WTC11 (cell line): ENCODE data around the gene LPP. TPM values are rescaled to one million over a fixed set of nuclear protein-coding genes. Genes with fewer than 3 reads are reported as not detected.

Experiments
- ATAC-seq: fragments of 200-7000 bp; cut with Tn5 transposase; 2 replicates; pipeline ENCODE4 v1.10.0; 2021; ENCODE audit warnings: mild to moderate bottlenecking, moderate library complexity
- CTCF ChIA-PET: fragments of 300-600 bp; sonication (Branson Sonifier 250); formaldehyde crosslinking; loops from one replicate; lab custom pipeline; 2021; ENCODE audit warnings: antibody characterized with exemption; lab: Charles Lee
- POLR2A ChIA-PET: fragments of 350-600 bp; sonication (Branson Sonifier 250); formaldehyde crosslinking; loops from one replicate; lab custom pipeline; 2021; ENCODE audit warnings: antibody characterized with exemption; lab: Charles Lee
- DNase-seq: peaks from one replicate; pipeline ENCODE4 v3.0.0; 2021; ENCODE audit warnings: low spot score
- H3K27ac Mint-ChIP-seq: 2 replicates; pipeline ENCODE4 v1.8.0; 2021; ENCODE audit warnings: mixed read lengths
- H3K27me3 Mint-ChIP-seq: 2 replicates; pipeline ENCODE4 v1.8.0; 2021; ENCODE audit warnings: low read depth, mild to moderate bottlenecking, moderate library complexity, mixed read lengths
- H3K36me3 Mint-ChIP-seq: 2 replicates; pipeline ENCODE4 v1.8.0; 2021; ENCODE audit warnings: mixed read lengths
- H3K4me1 Mint-ChIP-seq: 2 replicates; pipeline ENCODE4 v1.8.0; 2022; ENCODE audit warnings: mixed read lengths
- H3K4me3 Mint-ChIP-seq: 2 replicates; pipeline ENCODE4 v1.8.0; 2021; ENCODE audit warnings: mild to moderate bottlenecking, moderate library complexity, mixed read lengths
- H3K9me3 Mint-ChIP-seq: 2 replicates; pipeline ENCODE4 v1.8.0; 2021; ENCODE audit warnings: mixed read lengths
- CREB1 ChIP-seq: sonication (generic); formaldehyde crosslinking; IDR thresholded peaks from 2 replicates; pipeline ENCODE4 v1.8.0; 2023; ENCODE audit warnings: mild to moderate bottlenecking, missing genetic modification reagents
- EMX1 ChIP-seq: fragments of 250-450 bp; sonication (Bioruptor Pico); IDR thresholded peaks from 2 replicates; pipeline ENCODE4 v1.8.0; 2021; ENCODE audit warnings: mild to moderate bottlenecking
- ETV6 ChIP-seq: sonication (generic); formaldehyde crosslinking; IDR thresholded peaks from 2 replicates; pipeline ENCODE4 v1.8.1; 2022; ENCODE audit warnings: mild to moderate bottlenecking, missing genetic modification reagents
- FOXK1 ChIP-seq: sonication (generic); formaldehyde crosslinking; IDR thresholded peaks from 2 replicates; pipeline ENCODE4 v1.8.0; 2022; ENCODE audit warnings: mild to moderate bottlenecking, moderate library complexity, missing genetic modification reagents
- GRHL2 ChIP-seq: fragments of 250-450 bp; sonication (Bioruptor Pico); IDR thresholded peaks from 2 replicates; pipeline ENCODE4 v1.8.0; 2022; ENCODE audit warnings: mild to moderate bottlenecking, moderate library complexity; ENCODE audit not compliant: insufficient replicate concordance, severe bottlenecking
- KAT7 ChIP-seq: sonication (generic); formaldehyde crosslinking; IDR thresholded peaks from 2 replicates; pipeline ENCODE4 v1.8.1; 2023; ENCODE audit warnings: missing genetic modification reagents, mild to moderate bottlenecking, borderline replicate concordance
- NFYB ChIP-seq: sonication (generic); formaldehyde crosslinking; conservative IDR thresholded peaks from 2 replicates; pipeline ENCODE4 v1.8.0; 2022; ENCODE audit warnings: low read depth, missing genetic modification reagents
- SP1 ChIP-seq: sonication (generic); formaldehyde crosslinking; conservative IDR thresholded peaks from 2 replicates; pipeline ENCODE4 v1.8.1; 2022; ENCODE audit warnings: missing genetic modification reagents
- TCF7 ChIP-seq: sonication (generic); formaldehyde crosslinking; IDR thresholded peaks from 2 replicates; pipeline ENCODE4 v1.8.0; 2022; ENCODE audit warnings: mild to moderate bottlenecking, low read depth, missing genetic modification reagents, moderate library complexity
- ZBTB21 ChIP-seq: sonication (generic); formaldehyde crosslinking; IDR thresholded peaks from 2 replicates; pipeline ENCODE4 v1.8.1; 2023; ENCODE audit warnings: mild to moderate bottlenecking, missing genetic modification reagents, borderline replicate concordance
- ZNF232 ChIP-seq: sonication (generic); formaldehyde crosslinking; IDR thresholded peaks from 2 replicates; pipeline ENCODE4 v1.8.0; 2022; ENCODE audit warnings: mild to moderate bottlenecking, missing genetic modification reagents
- ZNF317 ChIP-seq: sonication (generic); formaldehyde crosslinking; IDR thresholded peaks from 2 replicates; pipeline ENCODE4 v1.8.1; 2023; ENCODE audit warnings: low read depth, mild to moderate bottlenecking, moderate library complexity, missing genetic modification reagents, borderline replicate concordance
- ZNF671 ChIP-seq: fragments of 250-450 bp; sonication (Bioruptor Pico); IDR thresholded peaks from 2 replicates; pipeline ENCODE4 v1.8.0; 2021; ENCODE audit warnings: mild to moderate bottlenecking
- total RNA-seq: library from RNA; stranded (reverse); gene quantifications from 3 replicates; pipeline ENCODE4 v1.2.3, GENCODE V29; 2021
- TF ChIP-seq, protein P1 (sequence below): sonication (generic); formaldehyde crosslinking; IDR thresholded peaks from 2 replicates; pipeline ENCODE4 v1.8.0; 2023; ENCODE audit warnings: mild to moderate bottlenecking, missing genetic modification reagents
- TF ChIP-seq, protein P2 (sequence below): sonication (generic); formaldehyde crosslinking; IDR thresholded peaks from 2 replicates; pipeline ENCODE4 v1.8.1; 2023; ENCODE audit warnings: mild to moderate bottlenecking, missing genetic modification reagents, moderate library complexity
- TF ChIP-seq, protein P3 (sequence below): sonication (generic); formaldehyde crosslinking; IDR thresholded peaks from 2 replicates; pipeline ENCODE4 v1.8.0; 2022; ENCODE audit warnings: mild to moderate bottlenecking, missing genetic modification reagents
- TF ChIP-seq, protein P4 (sequence below): fragments of 250-450 bp; sonication (Bioruptor Pico); IDR thresholded peaks from 2 replicates; pipeline ENCODE4 v1.9.0; 2021; ENCODE audit warnings: moderate library complexity, mild to moderate bottlenecking, inconsistent platforms, borderline replicate concordance
- TF ChIP-seq, protein P5 (sequence below): sonication (generic); formaldehyde crosslinking; IDR thresholded peaks from 2 replicates; pipeline ENCODE4 v1.8.0; 2022; ENCODE audit warnings: mild to moderate bottlenecking, missing genetic modification reagents
- TF ChIP-seq, protein P6 (sequence below): sonication (generic); formaldehyde crosslinking; conservative IDR thresholded peaks from 2 replicates; pipeline ENCODE4 v1.8.1; 2023; ENCODE audit warnings: mild to moderate bottlenecking, low read depth, missing genetic modification reagents, moderate library complexity
- TF ChIP-seq, protein P7 (sequence below): sonication (generic); formaldehyde crosslinking; IDR thresholded peaks from 2 replicates; pipeline ENCODE4 v1.8.1; 2023; ENCODE audit warnings: mild to moderate bottlenecking, moderate library complexity, missing genetic modification reagents

LPP gene
- total RNA-seq, 1 experiment from 2014 or later = 49.6 TPM

DNA sequence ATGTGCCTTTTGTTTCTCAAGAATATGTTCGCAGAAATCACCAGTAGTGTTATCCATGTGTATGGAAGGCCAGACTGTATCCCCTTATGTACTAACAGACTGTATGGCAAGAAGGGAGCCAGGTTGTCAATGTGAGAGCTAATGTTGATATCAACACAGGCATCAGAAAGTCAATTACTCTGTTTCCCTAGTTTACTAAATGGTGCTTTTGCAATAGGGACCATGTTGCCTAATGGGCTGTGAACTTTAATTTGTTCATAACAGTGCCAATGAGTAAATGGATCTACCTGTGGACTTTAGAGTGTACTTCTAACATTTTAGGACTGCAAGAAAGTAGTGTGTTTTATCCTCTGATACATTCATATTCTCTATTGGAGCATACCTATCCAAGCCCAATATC lies 586.1 kb downstream of the LPP start:
- Mint-ChIP-seq H3K4me3 (no peak overlapping the region), H3K9me3 (no peaks in the 10 kb centered on the region), H3K27me3 (no peaks in the 10 kb centered on the region), H3K36me3 (no peaks in the 10 kb centered on the region)
- ChIA-PET POLR2A (no interaction called here), CTCF (interaction anchor here (1.6 kb wide), 1 partner anchor 9 kb away, joined by 5 read pairs; no protein-coding TSS in a partner anchor)
- no peak for DNase-seq
- no peak for ATAC-seq
- TF ChIP-seq, protein P1, sequence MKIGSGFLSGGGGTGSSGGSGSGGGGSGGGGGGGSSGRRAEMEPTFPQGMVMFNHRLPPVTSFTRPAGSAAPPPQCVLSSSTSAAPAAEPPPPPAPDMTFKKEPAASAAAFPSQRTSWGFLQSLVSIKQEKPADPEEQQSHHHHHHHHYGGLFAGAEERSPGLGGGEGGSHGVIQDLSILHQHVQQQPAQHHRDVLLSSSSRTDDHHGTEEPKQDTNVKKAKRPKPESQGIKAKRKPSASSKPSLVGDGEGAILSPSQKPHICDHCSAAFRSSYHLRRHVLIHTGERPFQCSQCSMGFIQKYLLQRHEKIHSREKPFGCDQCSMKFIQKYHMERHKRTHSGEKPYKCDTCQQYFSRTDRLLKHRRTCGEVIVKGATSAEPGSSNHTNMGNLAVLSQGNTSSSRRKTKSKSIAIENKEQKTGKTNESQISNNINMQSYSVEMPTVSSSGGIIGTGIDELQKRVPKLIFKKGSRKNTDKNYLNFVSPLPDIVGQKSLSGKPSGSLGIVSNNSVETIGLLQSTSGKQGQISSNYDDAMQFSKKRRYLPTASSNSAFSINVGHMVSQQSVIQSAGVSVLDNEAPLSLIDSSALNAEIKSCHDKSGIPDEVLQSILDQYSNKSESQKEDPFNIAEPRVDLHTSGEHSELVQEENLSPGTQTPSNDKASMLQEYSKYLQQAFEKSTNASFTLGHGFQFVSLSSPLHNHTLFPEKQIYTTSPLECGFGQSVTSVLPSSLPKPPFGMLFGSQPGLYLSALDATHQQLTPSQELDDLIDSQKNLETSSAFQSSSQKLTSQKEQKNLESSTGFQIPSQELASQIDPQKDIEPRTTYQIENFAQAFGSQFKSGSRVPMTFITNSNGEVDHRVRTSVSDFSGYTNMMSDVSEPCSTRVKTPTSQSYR (CRISPR knock-in tag) = no peak
- TF ChIP-seq ZNF317 (CRISPR knock-in tag) (no peak), GRHL2 (no peak), SP1 (CRISPR knock-in tag) (no peak)
- TF ChIP-seq, all 79 proteins: peak for 0
- Mint-ChIP-seq H3K4me1 (no peaks in the 10 kb centered on the region), H3K27ac (no peak overlapping the region)

DNA sequence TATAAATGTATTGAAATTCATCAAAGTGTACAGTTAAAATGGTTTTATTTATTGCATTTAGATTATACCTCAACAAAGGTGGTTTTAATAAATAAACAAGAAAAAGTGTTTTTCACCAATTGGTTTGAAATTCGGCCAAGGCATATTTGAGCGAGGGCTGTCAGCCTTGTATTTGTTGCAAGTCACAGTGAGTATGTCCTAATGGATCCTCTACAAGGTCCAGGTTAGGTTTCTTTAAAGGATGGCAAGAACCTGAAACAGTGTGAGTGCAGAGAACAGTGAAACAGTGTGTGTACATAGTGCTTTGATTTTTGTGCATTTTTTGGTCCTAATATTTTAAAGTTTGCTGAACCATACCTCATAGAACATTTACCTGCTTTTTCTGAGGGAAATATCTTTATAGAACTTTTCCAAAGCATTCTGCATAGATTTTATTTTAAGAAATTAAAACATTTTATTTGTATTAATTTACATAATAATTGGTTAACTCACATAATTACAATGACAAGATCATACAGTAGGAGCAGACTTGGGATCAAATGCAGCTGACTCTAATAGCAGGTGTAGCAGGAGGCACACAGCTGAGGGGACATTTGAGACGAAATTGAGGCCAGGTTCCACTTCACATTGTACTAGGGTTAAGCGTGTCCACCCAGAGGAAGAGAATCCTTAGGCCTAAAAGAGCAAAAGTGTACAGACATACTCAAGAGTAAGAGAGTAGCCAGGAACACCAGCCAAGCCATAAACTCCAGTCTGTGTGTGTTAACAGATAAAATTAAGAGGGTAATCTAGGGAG lies 589.0 kb downstream of the LPP start:
- ATAC-seq = no peak
- CTCF ChIA-PET = interaction anchor here (0.8 kb wide), 1 partner anchor 96 kb away, joined by 3 read pairs; no protein-coding TSS in a partner anchor
- no peak for TF ChIP-seq ZNF671
- no peak for TF ChIP-seq NFYB
- no peak for TF ChIP-seq CREB1 (CRISPR knock-in tag)
- TF ChIP-seq, protein P2, sequence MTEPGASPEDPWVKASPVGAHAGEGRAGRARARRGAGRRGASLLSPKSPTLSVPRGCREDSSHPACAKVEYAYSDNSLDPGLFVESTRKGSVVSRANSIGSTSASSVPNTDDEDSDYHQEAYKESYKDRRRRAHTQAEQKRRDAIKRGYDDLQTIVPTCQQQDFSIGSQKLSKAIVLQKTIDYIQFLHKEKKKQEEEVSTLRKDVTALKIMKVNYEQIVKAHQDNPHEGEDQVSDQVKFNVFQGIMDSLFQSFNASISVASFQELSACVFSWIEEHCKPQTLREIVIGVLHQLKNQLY (CRISPR knock-in tag) = no peak
- TF ChIP-seq, all 79 proteins: peak for 0
- Mint-ChIP-seq H3K36me3 (no peaks in the 10 kb centered on the region), H3K4me1 (no peaks in the 10 kb centered on the region), H3K9me3 (no peaks in the 10 kb centered on the region), H3K27ac (no peak overlapping the region), H3K4me3 (no peak overlapping the region), H3K27me3 (no peaks in the 10 kb centered on the region)
- POLR2A ChIA-PET = no interaction called here
- no peak for DNase-seq

DNA sequence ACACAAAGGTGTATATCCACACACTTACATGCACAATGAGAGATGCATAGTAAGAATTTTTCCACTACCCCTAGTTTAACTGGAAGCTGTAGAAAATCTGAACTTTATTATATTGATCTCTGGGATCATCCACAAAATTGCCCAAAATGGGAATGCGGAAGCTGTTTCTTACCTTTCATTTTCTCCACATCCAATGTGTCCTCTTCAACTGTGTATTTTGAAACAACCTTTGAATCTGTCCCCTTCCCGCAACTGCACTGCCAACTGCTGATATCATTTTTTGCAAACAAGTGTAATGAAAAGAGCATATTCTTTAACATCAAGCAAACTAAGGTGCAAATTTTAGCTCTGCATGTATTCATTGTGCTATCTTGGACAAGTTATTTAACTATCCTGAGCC lies 590.2 kb downstream of the LPP start:
- H3K27ac Mint-ChIP-seq = no peak overlapping the region
- H3K36me3 Mint-ChIP-seq = no peaks in the 10 kb centered on the region
- no peaks in the 10 kb centered on the region for H3K27me3 Mint-ChIP-seq
- ChIA-PET CTCF (no interaction called here), POLR2A (no interaction called here)
- 0 out of 2 replicates have a peak, but pooled peaks cover 1% of the 10 kb centered on the region for H3K9me3 Mint-ChIP-seq
- ATAC-seq = no peak
- DNase-seq = no peak
- H3K4me3 Mint-ChIP-seq = no peak overlapping the region
- no peaks in the 10 kb centered on the region for H3K4me1 Mint-ChIP-seq
- TF ChIP-seq ETV6 (no peak), EMX1 (CRISPR knock-in tag) (no peak), FOXK1 (CRISPR knock-in tag) (no peak), TCF7 (CRISPR knock-in tag) (no peak), KAT7 (CRISPR knock-in tag) (no peak), ZBTB21 (CRISPR knock-in tag) (no peak), ZNF232 (no peak)
- TF ChIP-seq, protein P3, sequence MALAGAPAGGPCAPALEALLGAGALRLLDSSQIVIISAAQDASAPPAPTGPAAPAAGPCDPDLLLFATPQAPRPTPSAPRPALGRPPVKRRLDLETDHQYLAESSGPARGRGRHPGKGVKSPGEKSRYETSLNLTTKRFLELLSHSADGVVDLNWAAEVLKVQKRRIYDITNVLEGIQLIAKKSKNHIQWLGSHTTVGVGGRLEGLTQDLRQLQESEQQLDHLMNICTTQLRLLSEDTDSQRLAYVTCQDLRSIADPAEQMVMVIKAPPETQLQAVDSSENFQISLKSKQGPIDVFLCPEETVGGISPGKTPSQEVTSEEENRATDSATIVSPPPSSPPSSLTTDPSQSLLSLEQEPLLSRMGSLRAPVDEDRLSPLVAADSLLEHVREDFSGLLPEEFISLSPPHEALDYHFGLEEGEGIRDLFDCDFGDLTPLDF (CRISPR knock-in tag) = no peak
- TF ChIP-seq, protein P4, sequence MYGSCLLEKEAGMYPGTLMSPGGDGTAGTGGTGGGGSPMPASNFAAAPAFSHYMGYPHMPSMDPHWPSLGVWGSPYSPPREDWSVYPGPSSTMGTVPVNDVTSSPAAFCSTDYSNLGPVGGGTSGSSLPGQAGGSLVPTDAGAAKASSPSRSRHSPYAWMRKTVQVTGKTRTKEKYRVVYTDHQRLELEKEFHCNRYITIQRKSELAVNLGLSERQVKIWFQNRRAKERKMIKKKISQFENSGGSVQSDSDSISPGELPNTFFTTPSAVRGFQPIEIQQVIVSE (CRISPR knock-in tag) = no peak
- TF ChIP-seq, protein P5, sequence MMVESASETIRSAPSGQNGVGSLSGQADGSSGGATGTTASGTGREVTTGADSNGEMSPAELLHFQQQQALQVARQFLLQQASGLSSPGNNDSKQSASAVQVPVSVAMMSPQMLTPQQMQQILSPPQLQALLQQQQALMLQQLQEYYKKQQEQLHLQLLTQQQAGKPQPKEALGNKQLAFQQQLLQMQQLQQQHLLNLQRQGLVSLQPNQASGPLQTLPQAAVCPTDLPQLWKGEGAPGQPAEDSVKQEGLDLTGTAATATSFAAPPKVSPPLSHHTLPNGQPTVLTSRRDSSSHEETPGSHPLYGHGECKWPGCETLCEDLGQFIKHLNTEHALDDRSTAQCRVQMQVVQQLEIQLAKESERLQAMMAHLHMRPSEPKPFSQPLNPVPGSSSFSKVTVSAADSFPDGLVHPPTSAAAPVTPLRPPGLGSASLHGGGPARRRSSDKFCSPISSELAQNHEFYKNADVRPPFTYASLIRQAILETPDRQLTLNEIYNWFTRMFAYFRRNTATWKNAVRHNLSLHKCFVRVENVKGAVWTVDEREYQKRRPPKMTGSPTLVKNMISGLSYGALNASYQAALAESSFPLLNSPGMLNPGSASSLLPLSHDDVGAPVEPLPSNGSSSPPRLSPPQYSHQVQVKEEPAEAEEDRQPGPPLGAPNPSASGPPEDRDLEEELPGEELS (CRISPR knock-in tag) = no peak
- TF ChIP-seq, protein P6, sequence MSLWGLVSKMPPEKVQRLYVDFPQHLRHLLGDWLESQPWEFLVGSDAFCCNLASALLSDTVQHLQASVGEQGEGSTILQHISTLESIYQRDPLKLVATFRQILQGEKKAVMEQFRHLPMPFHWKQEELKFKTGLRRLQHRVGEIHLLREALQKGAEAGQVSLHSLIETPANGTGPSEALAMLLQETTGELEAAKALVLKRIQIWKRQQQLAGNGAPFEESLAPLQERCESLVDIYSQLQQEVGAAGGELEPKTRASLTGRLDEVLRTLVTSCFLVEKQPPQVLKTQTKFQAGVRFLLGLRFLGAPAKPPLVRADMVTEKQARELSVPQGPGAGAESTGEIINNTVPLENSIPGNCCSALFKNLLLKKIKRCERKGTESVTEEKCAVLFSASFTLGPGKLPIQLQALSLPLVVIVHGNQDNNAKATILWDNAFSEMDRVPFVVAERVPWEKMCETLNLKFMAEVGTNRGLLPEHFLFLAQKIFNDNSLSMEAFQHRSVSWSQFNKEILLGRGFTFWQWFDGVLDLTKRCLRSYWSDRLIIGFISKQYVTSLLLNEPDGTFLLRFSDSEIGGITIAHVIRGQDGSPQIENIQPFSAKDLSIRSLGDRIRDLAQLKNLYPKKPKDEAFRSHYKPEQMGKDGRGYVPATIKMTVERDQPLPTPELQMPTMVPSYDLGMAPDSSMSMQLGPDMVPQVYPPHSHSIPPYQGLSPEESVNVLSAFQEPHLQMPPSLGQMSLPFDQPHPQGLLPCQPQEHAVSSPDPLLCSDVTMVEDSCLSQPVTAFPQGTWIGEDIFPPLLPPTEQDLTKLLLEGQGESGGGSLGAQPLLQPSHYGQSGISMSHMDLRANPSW (CRISPR knock-in tag) = no peak
- TF ChIP-seq, protein P7, sequence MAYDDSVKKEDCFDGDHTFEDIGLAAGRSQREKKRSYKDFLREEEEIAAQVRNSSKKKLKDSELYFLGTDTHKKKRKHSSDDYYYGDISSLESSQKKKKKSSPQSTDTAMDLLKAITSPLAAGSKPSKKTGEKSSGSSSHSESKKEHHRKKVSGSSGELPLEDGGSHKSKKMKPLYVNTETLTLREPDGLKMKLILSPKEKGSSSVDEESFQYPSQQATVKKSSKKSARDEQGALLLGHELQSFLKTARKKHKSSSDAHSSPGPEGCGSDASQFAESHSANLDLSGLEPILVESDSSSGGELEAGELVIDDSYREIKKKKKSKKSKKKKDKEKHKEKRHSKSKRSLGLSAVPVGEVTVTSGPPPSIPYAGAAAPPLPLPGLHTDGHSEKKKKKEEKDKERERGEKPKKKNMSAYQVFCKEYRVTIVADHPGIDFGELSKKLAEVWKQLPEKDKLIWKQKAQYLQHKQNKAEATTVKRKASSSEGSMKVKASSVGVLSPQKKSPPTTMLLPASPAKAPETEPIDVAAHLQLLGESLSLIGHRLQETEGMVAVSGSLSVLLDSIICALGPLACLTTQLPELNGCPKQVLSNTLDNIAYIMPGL (CRISPR knock-in tag) = no peak
